Sigmoid colon (tissue), 7 donors: ENCODE measurements around the gene ACYP2. TPM values are rescaled to one million over a fixed set of nuclear protein-coding genes. Genes with fewer than 3 reads are reported as not detected.
"Not testable (repeated sequence)": the region's sequence is repeated elsewhere in the genome, so short reads cannot be mapped to it uniquely, and the experiment has no call there.

Experiments
- DNase-seq: peaks from one replicate; pipeline ENCODE4 v3.0.0-alpha.2; 2019
- H3K27ac ChIP-seq, 4 donors: fragments of 200-600 bp; sonication (generic); one replicate each; pipeline ENCODE4 v1.5.1; 2016 to 2019; ENCODE audit warnings: mild to moderate bottlenecking in 1 of 4
- H3K27me3 ChIP-seq, 3 donors: fragments of 200-600 bp; sonication (generic); one replicate each; pipeline ENCODE4 v1.5.1; 2019; ENCODE audit warnings: mild to moderate bottlenecking in 1 of 3
- H3K36me3 ChIP-seq, 4 donors: fragments of 200-600 bp; sonication (generic); one replicate each; pipeline ENCODE4 v1.5.1; 2016 to 2019
- H3K4me1 ChIP-seq, 4 donors: fragments of 200-600 bp; sonication (generic); one replicate each; pipeline ENCODE4 v1.5.1; 2017 to 2019
- H3K4me3 ChIP-seq, 4 donors: fragments of 200-600 bp; sonication (generic); one replicate each; pipeline ENCODE4 v1.5.1; 2017 to 2019; ENCODE audit warnings: mild to moderate bottlenecking in 2 of 4, moderate library complexity in 1 of 4
- H3K9me3 ChIP-seq, 4 donors: fragments of 200-600 bp in 3 of 4; sonication (generic) in 3 of 4; one replicate each; pipeline versions ENCODE4 v1.5.1 to v1.6.1; 2013 to 2019
- EP300 ChIP-seq, 4 donors: sonication (generic); formaldehyde crosslinking; IDR thresholded peaks; one replicate each; pipeline ENCODE4 v1.6.1; 2017; ENCODE audit warnings: antibody characterized with exemption in 4 of 4
- POLR2A ChIP-seq, 2 donors: fragments of 450-650 bp; IDR thresholded peaks; one replicate each; pipeline ENCODE4 v1.6.1; 2016; ENCODE audit warnings: antibody characterized with exemption in 2 of 2, mild to moderate bottlenecking in 2 of 2, moderate library complexity in 2 of 2
- POLR2AphosphoS5 ChIP-seq, 4 donors: sonication (generic); formaldehyde crosslinking; IDR thresholded peaks; one replicate each; pipeline ENCODE4 v1.6.1; 2017; ENCODE audit warnings: antibody characterized with exemption in 4 of 4
- whole genome bisulfite sequencing, 2 donors: extraction: QIAGEN DNeasy Blood & Tissue Kit; methylation state at CpG; one replicate each; pipeline ENCODE4 v1.1.7; 2013; 5-methylcytosine and 5-hydroxymethylcytosine counted together
- intact Hi-C: fragments of 100-400 bp; cut with DNase I; formaldehyde crosslinking; loops from one replicate; pipeline ENCODE4 v1.15.1; 2023
- polyA plus RNA-seq, 3 donors: library from polyadenylated mRNA; stranded (reverse); fragments of 200-250 nt; gene quantifications; one replicate each; pipeline ENCODE4 v1.2.3, GENCODE V29; 2013
- total RNA-seq, 4 donors: library from RNA; depleted of rRNA; stranded (reverse); fragments of >200 nt; gene quantifications; one replicate each; pipeline ENCODE4 v1.1.0, GENCODE V29; 2016
- TF ChIP-seq, protein P1 (sequence below), 4 experiments: fragments of 450-650 bp in 3 of 4; fragments of 200-600 bp in 1 of 4; IDR thresholded peaks; one replicate each; pipeline ENCODE4 v1.5.1; 2016 to 2019; ENCODE audit warnings: antibody characterized with exemption in 4 of 4, mild to moderate bottlenecking in 3 of 4, moderate library complexity in 2 of 4
- donor health status: healthy with polysubstance abuse.
- donor health status: Bipolar disorder and iron deficiency.
- donor health status: healthy.

Gene ACYP2
- total and polyA plus RNA-seq, 7 donors, result 13.2 to 32.0 (median 19.8) TPM

DNA sequence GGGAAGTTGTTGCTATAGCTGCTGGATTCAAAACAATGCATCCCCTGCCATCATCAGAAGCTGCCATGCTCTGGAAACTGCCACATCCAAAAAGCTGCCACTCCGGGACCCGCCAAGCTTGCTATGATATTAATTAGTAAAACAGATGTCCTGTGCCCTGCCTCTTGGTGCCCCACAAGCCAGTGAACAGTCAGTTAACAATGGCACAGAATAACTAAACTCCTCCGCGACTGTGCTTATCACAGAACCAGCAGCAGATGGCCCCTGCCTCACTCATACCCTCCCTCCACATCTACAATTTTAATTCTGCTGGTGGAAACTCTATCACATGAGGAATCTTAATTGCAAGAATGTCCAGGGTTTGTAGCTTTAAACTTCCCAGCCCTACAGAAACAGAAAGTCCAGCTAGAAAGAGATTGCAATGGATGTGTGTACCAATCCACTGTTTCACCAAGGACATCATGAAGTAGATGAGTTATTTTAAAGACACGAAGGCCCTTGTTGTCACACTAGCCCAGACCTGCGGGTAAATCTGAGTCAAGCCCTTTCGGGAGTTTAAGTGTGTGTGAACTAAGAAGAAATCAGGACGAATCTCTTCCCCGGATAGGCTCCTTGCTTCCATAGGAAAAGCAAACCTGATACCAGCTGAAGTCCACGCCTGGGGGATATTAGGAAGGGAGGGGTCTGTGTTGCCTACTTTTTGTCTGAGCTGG lies 7.4 kb upstream of the ACYP2 start:
- TF ChIP-seq POLR2A (IDR thresholded peaks at IDR 0.05) (no peak), POLR2AphosphoS5 (IDR thresholded peaks at IDR 0.05) (no peak), EP300 (IDR thresholded peaks at IDR 0.05) (no peak)
- TF ChIP-seq, protein P1, sequence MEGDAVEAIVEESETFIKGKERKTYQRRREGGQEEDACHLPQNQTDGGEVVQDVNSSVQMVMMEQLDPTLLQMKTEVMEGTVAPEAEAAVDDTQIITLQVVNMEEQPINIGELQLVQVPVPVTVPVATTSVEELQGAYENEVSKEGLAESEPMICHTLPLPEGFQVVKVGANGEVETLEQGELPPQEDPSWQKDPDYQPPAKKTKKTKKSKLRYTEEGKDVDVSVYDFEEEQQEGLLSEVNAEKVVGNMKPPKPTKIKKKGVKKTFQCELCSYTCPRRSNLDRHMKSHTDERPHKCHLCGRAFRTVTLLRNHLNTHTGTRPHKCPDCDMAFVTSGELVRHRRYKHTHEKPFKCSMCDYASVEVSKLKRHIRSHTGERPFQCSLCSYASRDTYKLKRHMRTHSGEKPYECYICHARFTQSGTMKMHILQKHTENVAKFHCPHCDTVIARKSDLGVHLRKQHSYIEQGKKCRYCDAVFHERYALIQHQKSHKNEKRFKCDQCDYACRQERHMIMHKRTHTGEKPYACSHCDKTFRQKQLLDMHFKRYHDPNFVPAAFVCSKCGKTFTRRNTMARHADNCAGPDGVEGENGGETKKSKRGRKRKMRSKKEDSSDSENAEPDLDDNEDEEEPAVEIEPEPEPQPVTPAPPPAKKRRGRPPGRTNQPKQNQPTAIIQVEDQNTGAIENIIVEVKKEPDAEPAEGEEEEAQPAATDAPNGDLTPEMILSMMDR (IDR thresholded peaks at IDR 0.05), result no peak
- no peak overlapping the region for H3K4me3 ChIP-seq
- no peaks in the 10 kb centered on the region for H3K9me3 ChIP-seq
- H3K4me1 ChIP-seq, result peaks cover 0 to 7% (median 0%) of the 10 kb centered on the region in 4 donors
- intact Hi-C loops, result loop anchor here (5.0 kb wide), 1 partner anchor 729 kb away; no protein-coding TSS in a partner anchor
- no peak overlapping the region for H3K27ac ChIP-seq
- H3K36me3 ChIP-seq, result no peaks in the 10 kb centered on the region
- WGBS, 2 donors, result 93% methylated on average over 10 of the region's 10 CpGs
- no peaks in the 10 kb centered on the region for H3K27me3 ChIP-seq
- no peak for DNase-seq

DNA sequence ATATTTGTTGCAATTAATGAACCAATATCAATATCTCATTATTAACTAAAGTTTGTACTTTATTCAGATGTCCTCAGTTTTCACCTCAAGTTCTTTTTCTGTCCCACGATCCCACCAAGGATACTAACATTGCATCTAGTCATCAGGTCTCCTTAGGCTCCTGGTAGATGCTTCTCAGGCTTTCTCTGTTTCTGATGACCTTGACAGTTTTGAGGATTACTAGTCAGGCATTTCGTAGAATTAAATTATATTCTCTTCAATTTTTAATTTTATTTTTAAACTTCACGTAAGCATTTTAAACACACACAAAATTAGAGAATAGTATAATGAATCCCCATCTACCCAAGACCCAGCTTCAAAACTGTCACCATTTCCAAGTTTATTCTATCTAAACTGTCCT lies 5.6 kb upstream of the ACYP2 start:
- TF ChIP-seq, protein P1 (IDR thresholded peaks at IDR 0.05), result no peak
- no peak for TF ChIP-seq POLR2A (IDR thresholded peaks at IDR 0.05)
- no peak for TF ChIP-seq EP300 (IDR thresholded peaks at IDR 0.05)
- no peak for TF ChIP-seq POLR2AphosphoS5 (IDR thresholded peaks at IDR 0.05)
- intact Hi-C loops, result loop anchor here (5.0 to 10.0 kb wide), 2 partner anchors 225 to 727 kb away; a partner anchor contains a TSS
- 97% methylated on average over 3 of the region's 3 CpGs for WGBS, 2 donors

DNA sequence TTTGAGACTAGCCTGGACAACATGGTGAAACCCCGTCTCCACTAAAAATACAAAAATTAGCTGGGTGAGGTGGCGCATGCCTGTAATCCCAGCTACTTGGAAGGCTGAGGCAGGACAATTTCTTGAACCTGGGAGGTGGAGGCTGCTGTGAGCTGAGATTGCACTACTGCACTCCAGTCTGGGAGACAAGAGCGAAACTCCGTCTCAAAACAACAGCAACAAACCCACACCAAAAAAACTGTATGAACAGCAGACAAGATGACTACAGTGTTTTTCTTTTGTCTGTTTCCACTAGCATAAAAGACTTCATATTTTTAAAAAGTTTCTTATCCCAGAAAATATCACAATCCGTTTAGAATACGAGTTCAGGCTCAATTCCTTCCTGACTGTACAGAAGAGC lies 936 bp upstream of the ACYP2 start:
- not testable (repeated sequence) for H3K27me3 ChIP-seq, DNase-seq, H3K4me3 ChIP-seq, H3K9me3 ChIP-seq, H3K36me3 ChIP-seq
- H3K27ac ChIP-seq, result peak overlapping the region; percentile 92 to 98 (median 96)
- 92 to 96% methylated on average over 6 of the region's 6 CpGs for WGBS, 2 donors
- intact Hi-C loops, result loop anchor here (2.0 to 10.0 kb wide), 2 partner anchors 220 to 590 kb away; a partner anchor contains a TSS
- peaks cover 0 to 12% (median 5%) of the 10 kb centered on the region in 4 donors for H3K4me1 ChIP-seq

More for the DNA sequence above, 5.6 kb upstream of the ACYP2 start:
- Histone ChIP-seq H3K36me3 (no peaks in the 10 kb centered on the region), H3K27me3 (no peaks in the 10 kb centered on the region), H3K9me3 (no peaks in the 10 kb centered on the region), H3K27ac (no peak overlapping the region), H3K4me3 (no peak overlapping the region), H3K4me1 (peaks cover 0 to 5% (median 3%) of the 10 kb centered on the region in 4 donors)
- DNase-seq, result no peak

DNA sequence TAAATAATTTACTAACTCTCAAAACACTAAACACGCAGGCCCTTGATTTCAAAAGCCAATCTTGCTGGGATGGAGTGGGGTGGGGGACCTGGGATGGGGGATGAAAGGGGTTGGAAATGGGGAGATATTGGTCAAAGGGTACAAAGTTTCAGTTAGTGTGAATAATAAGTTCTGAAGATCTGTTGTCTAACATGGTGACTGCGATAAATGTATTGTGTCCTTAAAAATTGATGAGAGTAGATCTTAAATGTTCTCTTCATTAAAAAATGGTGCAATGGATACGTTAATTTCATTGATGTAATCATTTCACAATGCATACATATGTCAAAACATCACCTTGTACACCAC lies 505 bp upstream of the ACYP2 start:
- no peak for TF ChIP-seq POLR2AphosphoS5 (IDR thresholded peaks at IDR 0.05)
- TF ChIP-seq POLR2A (IDR thresholded peaks at IDR 0.05), result no peak
- no peak for TF ChIP-seq EP300 (IDR thresholded peaks at IDR 0.05)
- peaks cover 0 to 12% (median 5%) of the 10 kb centered on the region in 4 donors for H3K4me1 ChIP-seq
- no peaks in the 10 kb centered on the region for H3K36me3 ChIP-seq
- peak overlapping the region; percentile 60 to 78 (median 72) for H3K4me3 ChIP-seq
- no peaks in the 10 kb centered on the region for H3K9me3 ChIP-seq
- intact Hi-C loops, result loop anchor here (1.0 to 10.0 kb wide), 3 partner anchors 145 to 590 kb away; partner anchors contain the start of gene PSME4
- WGBS, 2 donors, result 46 to 50% methylated on average over 3 of the region's 3 CpGs
- no peaks in the 10 kb centered on the region for H3K27me3 ChIP-seq
- DNase-seq, result no peak
- peak overlapping the region; percentile 92 to 98 (median 96) for H3K27ac ChIP-seq

DNA sequence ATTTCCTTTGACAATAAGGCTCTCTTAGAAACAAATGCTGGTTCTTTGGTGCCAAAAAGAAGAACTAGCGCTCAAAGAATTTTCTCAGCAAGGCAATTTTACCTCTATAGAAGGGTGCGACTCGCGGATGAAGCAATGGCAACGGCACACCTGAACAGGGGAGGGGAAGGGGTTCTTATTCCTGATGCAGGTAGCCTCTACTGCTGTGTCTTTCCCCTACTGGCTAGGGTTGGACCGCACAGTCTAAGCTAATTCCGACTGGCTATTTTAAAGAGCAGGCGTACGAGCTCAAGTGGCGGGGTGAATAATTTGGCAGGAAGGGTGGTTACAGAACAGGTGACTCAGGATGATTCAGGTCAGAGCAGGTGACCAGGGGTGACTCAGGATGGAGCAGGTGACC lies 1.2 kb downstream of the ACYP2 start:
- not testable (repeated sequence) for H3K4me3 ChIP-seq, H3K27me3 ChIP-seq, H3K9me3 ChIP-seq, H3K27ac ChIP-seq, DNase-seq, H3K36me3 ChIP-seq
- intact Hi-C loops, result loop anchor here (10.0 kb wide), 1 partner anchor 218 kb away; a partner anchor contains a TSS
- H3K4me1 ChIP-seq, result peaks cover 0 to 12% (median 5%) of the 10 kb centered on the region in 4 donors
- WGBS, 2 donors, result 97 to 98% methylated on average over 10 of the region's 10 CpGs

DNA sequence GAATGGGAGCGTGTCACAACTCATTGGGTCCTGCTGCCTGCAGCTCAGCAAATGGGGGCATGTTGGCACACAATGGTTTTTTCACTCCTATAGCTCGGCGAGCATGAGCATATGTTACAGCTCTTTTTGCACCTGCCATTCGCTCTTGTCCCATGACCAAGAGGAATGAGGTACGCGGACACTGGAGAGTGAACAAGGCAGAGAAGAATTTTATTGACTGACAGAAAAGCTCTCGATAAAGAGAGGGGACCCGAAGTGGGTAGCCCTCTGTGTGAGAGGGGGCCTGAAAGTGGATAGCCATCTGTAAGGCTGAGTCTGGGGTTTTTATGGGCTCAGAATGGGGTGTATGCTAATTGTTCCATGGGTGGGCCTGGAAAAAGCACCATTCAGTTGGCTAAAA lies 5.5 kb downstream of the ACYP2 start:
- Histone ChIP-seq H3K27me3 (no peaks in the 10 kb centered on the region), H3K9me3 (no peaks in the 10 kb centered on the region), H3K4me3 (no peak overlapping the region), H3K36me3 (no peaks in the 10 kb centered on the region), H3K4me1 (peaks cover 0 to 8% (median 0%) of the 10 kb centered on the region in 4 donors), H3K27ac (no peak overlapping the region)
- no peak for TF ChIP-seq POLR2A (IDR thresholded peaks at IDR 0.05)
- TF ChIP-seq EP300 (IDR thresholded peaks at IDR 0.05), result no peak
- no peak for TF ChIP-seq POLR2AphosphoS5 (IDR thresholded peaks at IDR 0.05)
- TF ChIP-seq, protein P1 (IDR thresholded peaks at IDR 0.05), result no peak
- WGBS, 2 donors, result 98 to 99% methylated on average over 8 of the region's 8 CpGs
- DNase-seq, result no peak
- intact Hi-C loops, result no loop called here
